HCT116 (cell line): ENCODE data around the gene OR5AC2. TPM values are rescaled to one million over a fixed set of nuclear protein-coding genes. Genes with fewer than 3 reads are reported as not detected.

Experiments
- ATAC-seq: fragments of 200-7000 bp; cut with Tn5 transposase; 2 replicates; pipeline ENCODE4 v1.9.1; 2020; ENCODE audit warnings: mild to moderate bottlenecking, moderate library complexity
- BruUV-seq: library from RNA; stranded (reverse); fragments of 400-500 nt; replicated peaks from 2 replicates; lab custom pipeline; 2021; lab: Mats Ljungman, UMichigan
- CTCF ChIA-PET: fragments of 300-600 bp; sonication (Branson Sonifier 250); formaldehyde crosslinking; loops from one replicate; lab custom pipeline; 2021; ENCODE audit warnings: antibody characterized with exemption; lab: Charles Lee
- POLR2A ChIA-PET: fragments of 300-600, 350-600 bp; sonication (Branson Sonifier 250); formaldehyde crosslinking; loops from one replicate; lab custom pipeline; 2021; ENCODE audit warnings: antibody characterized with exemption; lab: Charles Lee
- RAD21 ChIA-PET, 2 experiments: fragments of 300-600 bp; sonication (Branson Sonifier 250); formaldehyde crosslinking; loops; one replicate each; lab custom pipeline; 2023; ENCODE audit warnings: low total read pairs in 2 of 2; ENCODE audit not compliant: uncharacterized antibody in 2 of 2, unreplicated experiment in 2 of 2, low non-redundant PET in 1 of 2; lab: Charles Lee
- DNase-seq: peaks from one replicate; pipeline ENCODE4 v3.0.0-alpha.2; 2010; ENCODE audit warnings: low read depth, low spot score
- H2AFZ ChIP-seq: fragments of 200-600 bp; shearing (Covaris generic), sonication (generic); 2 replicates; pipeline ENCODE4 v1.6.1; 2017; ENCODE audit warnings: low read depth, mixed run types, mixed read lengths, antibody characterized with exemption, low read length; ENCODE audit not compliant: poor library complexity, severe bottlenecking
- H3K27ac ChIP-seq: 2 replicates; pipeline ENCODE4 v1.5.1; 2012; ENCODE audit warnings: low read depth, low read length
- H3K27me3 ChIP-seq: fragments of 200-600 bp; sonication (generic); 2 replicates; pipeline ENCODE4 v1.6.1; 2016; ENCODE audit warnings: mixed run types, low read length, mixed read lengths; ENCODE audit not compliant: insufficient read depth
- H3K36me3 ChIP-seq, 2 experiments: fragments of 200-500 bp in 1 of 2; fragments of 200-600 bp in 1 of 2; sonication (Bioruptor generic) in 1 of 2; sonication (generic) in 1 of 2; 2 replicates each; pipeline versions ENCODE4 v1.5.1 to v1.6.1; 2014 to 2016; ENCODE audit warnings: low read length in 2 of 2, inconsistent platforms in 1 of 2, mixed read lengths in 1 of 2, mixed run types in 1 of 2; ENCODE audit not compliant: insufficient read depth in 2 of 2, control insufficient read depth in 1 of 2
- H3K4me1 ChIP-seq, 2 experiments: fragments of 200-600 bp in 1 of 2; sonication (generic) in 1 of 2; 2 replicates each; pipeline versions ENCODE4 v1.5.1 to v1.6.1; 2012 to 2017; ENCODE audit warnings: low read length in 2 of 2, inconsistent platforms in 1 of 2, mild to moderate bottlenecking in 1 of 2, mixed read lengths in 1 of 2, mixed run types in 1 of 2, moderate library complexity in 1 of 2; ENCODE audit not compliant: insufficient read depth in 2 of 2, control insufficient read depth in 1 of 2
- H3K4me2 ChIP-seq: fragments of 200-600 bp; sonication (generic); 2 replicates; pipeline ENCODE4 v1.6.1; 2017; ENCODE audit warnings: mixed run types, low read length, mixed read lengths
- H3K4me3 ChIP-seq, 2 experiments: fragments of 200-600 bp in 1 of 2; sonication (generic) in 1 of 2; replicated peaks in 1 of 2; 2 replicates each; pipeline ENCODE4 v1.5.1; 2011 to 2016; ENCODE audit warnings: low read length in 2 of 2, control low read depth in 1 of 2, low read depth in 1 of 2, mild to moderate bottlenecking in 1 of 2, mixed read lengths in 1 of 2, mixed run types in 1 of 2
- H3K79me2 ChIP-seq: fragments of 200-600 bp; sonication (generic); 2 replicates; pipeline ENCODE4 v1.6.1; 2017; ENCODE audit warnings: mild to moderate bottlenecking, mixed run types, low read length, moderate library complexity, mixed read lengths; ENCODE audit not compliant: insufficient read depth
- H3K9ac ChIP-seq: fragments of 200-600 bp; sonication (generic); 2 replicates; pipeline ENCODE4 v1.6.1; 2016; ENCODE audit warnings: low read length, mixed read lengths
- H3K9me2 ChIP-seq: fragments of 200-600 bp; sonication (generic), shearing (Covaris generic); 2 replicates; pipeline ENCODE4 v1.6.1; 2017; ENCODE audit warnings: mixed run types, mild to moderate bottlenecking, moderate library complexity; ENCODE audit not compliant: insufficient read depth
- H3K9me3 ChIP-seq, 2 experiments: fragments of 200-500 bp in 1 of 2; fragments of 200-600 bp in 1 of 2; sonication (Bioruptor generic) in 1 of 2; sonication (generic) in 1 of 2; 2 replicates each; pipeline ENCODE4 v1.6.1; 2014 to 2017; ENCODE audit warnings: low read length in 2 of 2, mixed read lengths in 2 of 2, inconsistent platforms in 1 of 2, low read depth in 1 of 2, mild to moderate bottlenecking in 1 of 2, mixed run types in 1 of 2, moderate library complexity in 1 of 2; ENCODE audit not compliant: control insufficient read depth in 1 of 2, insufficient read depth in 1 of 2
- H4K20me1 ChIP-seq: fragments of 200-600 bp; sonication (generic), shearing (Covaris generic); 2 replicates; pipeline ENCODE4 v1.6.1; 2017; ENCODE audit warnings: mixed run types, mild to moderate bottlenecking, moderate library complexity; ENCODE audit not compliant: insufficient read depth
- ATF3 ChIP-seq: IDR thresholded peaks from 2 replicates; pipeline ENCODE4 v1.6.1; 2012
- CEBPB ChIP-seq: IDR thresholded peaks from 2 replicates; pipeline ENCODE4 v1.6.1; 2012; ENCODE audit warnings: low read depth
- CTCF ChIP-seq, 3 experiments: fragments of 200-600 bp in 1 of 3; sonication (generic) in 1 of 3; IDR thresholded peaks in 2 of 3; conservative IDR thresholded peaks in 1 of 3; 2 replicates each; pipeline ENCODE4 v1.5.1; 2012 to 2017; ENCODE audit warnings: low read depth in 2 of 3, low read length in 2 of 3, antibody characterized with exemption in 1 of 3, borderline replicate concordance in 1 of 3, control low read depth in 1 of 3, mild to moderate bottlenecking in 1 of 3, mixed read lengths in 1 of 3, mixed run types in 1 of 3, moderate library complexity in 1 of 3; ENCODE audit not compliant: insufficient read depth in 1 of 3
- ELF1 ChIP-seq: IDR thresholded peaks from 2 replicates; pipeline ENCODE4 v1.6.1; 2012; ENCODE audit warnings: low read depth, borderline replicate concordance
- EZH2phosphoT487 ChIP-seq: fragments of 200-600 bp; IDR thresholded peaks from 2 replicates; pipeline ENCODE4 v1.6.1; 2018; ENCODE audit warnings: antibody characterized with exemption, borderline replicate concordance
- FOSL1 ChIP-seq: IDR thresholded peaks from 2 replicates; pipeline ENCODE4 v1.6.1; 2012; ENCODE audit warnings: low read depth
- RAD21 ChIP-seq: IDR thresholded peaks from 2 replicates; pipeline ENCODE4 v1.6.1; 2012; ENCODE audit warnings: low read depth, mild to moderate bottlenecking
- REST ChIP-seq: IDR thresholded peaks from 2 replicates; pipeline ENCODE4 v1.6.1; 2012; ENCODE audit warnings: low read depth
- TCF7L2 ChIP-seq: IDR thresholded peaks from 2 replicates; pipeline ENCODE4 v1.7.0; 2011; ENCODE audit warnings: borderline replicate concordance, inconsistent platforms; ENCODE audit not compliant: insufficient read depth, insufficient read length; ENCODE audit errors: extremely low read depth
- YY1 ChIP-seq: IDR thresholded peaks from 2 replicates; pipeline ENCODE4 v1.6.1; 2011; ENCODE audit warnings: low read length, low read depth, moderate library complexity, mild to moderate bottlenecking; ENCODE audit not compliant: insufficient replicate concordance; ENCODE audit errors: extremely low read depth
- ZFX ChIP-seq: fragments of 450-650 bp; IDR thresholded peaks from 2 replicates; pipeline ENCODE4 v1.6.1; 2017
- intact Hi-C: fragments of 100-400 bp; cut with micrococcal nuclease; formaldehyde crosslinking; loops from 2 replicates; pipeline ENCODE4 v1.10.0; 2022
- total RNA-seq: library from RNA; stranded (reverse); gene quantifications from one replicate; pipeline ENCODE4 v1.2.1, GENCODE V29; 2021; ENCODE audit not compliant: unreplicated experiment

Gene OR5AC2
- total RNA-seq, 1 experiment from 2014 or later, result not detected

- Histone ChIP-seq H3K9ac (no peak overlapping the region), H3K9me3 (no peaks in the 10 kb centered on the region), H3K4me2 (no peak overlapping the region), H3K4me3 (no peak overlapping the region), H2AFZ (no peak overlapping the region), H3K27ac (no peak overlapping the region), H4K20me1 (no peaks in the 10 kb centered on the region), H3K4me1 (no peaks in the 10 kb centered on the region), H3K36me3 (no peaks in the 10 kb centered on the region), H3K27me3 (no peaks in the 10 kb centered on the region), H3K9me2 (no peaks in the 10 kb centered on the region), H3K79me2 (no peaks in the 10 kb centered on the region)
- POLR2A ChIA-PET, result no interaction called here
- ATAC-seq (no peak), DNase-seq (no peak)
- CTCF ChIA-PET, result no interaction called here
- no peak for TF ChIP-seq ATF3
- TF ChIP-seq ZFX, result no peak
- TF ChIP-seq ELF1, result no peak
- TF ChIP-seq TCF7L2, result no peak
- TF ChIP-seq FOSL1, result no peak
- TF ChIP-seq CTCF (IDR thresholded peaks at IDR 0.05 in 2 of 3, conservative IDR thresholded peaks at IDR 0.05 in 1 of 3; ENCODE audit: borderline replicate concordance in 1 of 3, insufficient read depth in 1 of 3, low read depth in 2 of 3, low read length in 2 of 3), result no peak
- no peak for TF ChIP-seq YY1
- no peak for TF ChIP-seq RAD21
- no peak for TF ChIP-seq CEBPB
- no peak for TF ChIP-seq EZH2phosphoT487
- TF ChIP-seq REST, result no peak
- BruUV-seq, result no TSS peak
- RAD21 ChIA-PET, result no interaction called here
- intact Hi-C loops, result no loop called here
These were observed 38.4 kb upstream of the OR5AC2 start for GRCh38 chr3:98048586-98048985.
